PC-3 (cell line): ENCODE measurements around the gene CNTNAP5. TPM values are rescaled to one million over a fixed set of nuclear protein-coding genes. Genes with fewer than 3 reads are reported as not detected.

Experiments
- ATAC-seq: fragments of 200-7000 bp; cut with Tn5 transposase; 2 replicates; pipeline ENCODE4 v1.9.1; 2020; ENCODE audit warnings: mild to moderate bottlenecking, moderate library complexity
- BruUV-seq: library from RNA; stranded (reverse); fragments of 400-500 nt; replicated peaks from 2 replicates; lab custom pipeline; 2021; lab: Mats Ljungman, UMichigan
- CTCF ChIA-PET: fragments of 300-600 bp; sonication (Branson Sonifier 250); formaldehyde crosslinking; loops from one replicate; lab custom pipeline; 2022; ENCODE audit warnings: antibody characterized with exemption; lab: Charles Lee
- POLR2A ChIA-PET: fragments of 300-600 bp; sonication (Branson Sonifier 250); formaldehyde crosslinking; loops from one replicate; lab custom pipeline; 2022; ENCODE audit warnings: antibody characterized with exemption; ENCODE audit not compliant: unreplicated experiment; lab: Charles Lee
- DNase-seq: peaks from one replicate; pipeline ENCODE4 v3.0.0-alpha.2; 2015
- H2AFZ ChIP-seq: fragments of 300-600 bp; sonication (generic); 2 replicates; pipeline ENCODE4 v1.6.0; 2016; ENCODE audit warnings: antibody characterized with exemption, low read length
- H3F3A ChIP-seq: fragments of 300-600 bp; sonication (generic); one replicate; pipeline ENCODE4 v1.6.0; 2017; ENCODE audit warnings: antibody characterized with exemption, low read length, control low read depth, mild to moderate bottlenecking; ENCODE audit not compliant: unreplicated experiment
- H3K27ac ChIP-seq: fragments of 300-600 bp; sonication (generic); 2 replicates; pipeline ENCODE4 v1.5.1; 2016; ENCODE audit warnings: mild to moderate bottlenecking, low read length
- H3K27me3 ChIP-seq: fragments of 300-600 bp; sonication (generic); 2 replicates; pipeline ENCODE4 v1.6.1; 2016; ENCODE audit warnings: low read length, mixed read lengths
- H3K36me3 ChIP-seq: fragments of 300-600 bp; sonication (generic); 2 replicates; pipeline ENCODE4 v1.6.1; 2016; ENCODE audit warnings: low read depth, mixed run types, low read length, mixed read lengths
- H3K4me1 ChIP-seq: fragments of 300-600 bp; sonication (generic); 2 replicates; pipeline ENCODE4 v1.5.1; 2016; ENCODE audit warnings: low read length; ENCODE audit not compliant: insufficient read depth
- H3K4me2 ChIP-seq: fragments of 300-600 bp; sonication (generic); 2 replicates; pipeline ENCODE4 v1.6.0; 2016; ENCODE audit warnings: low read length
- H3K4me3 ChIP-seq: fragments of 300-600 bp; sonication (generic); 2 replicates; pipeline ENCODE4 v1.5.1; 2016; ENCODE audit warnings: mild to moderate bottlenecking, low read length, mixed read lengths
- H3K79me2 ChIP-seq: fragments of 300-600 bp; sonication (generic); 2 replicates; pipeline ENCODE4 v1.6.1; 2017; ENCODE audit warnings: low read length, mixed read lengths
- H3K9ac ChIP-seq: fragments of 300-600 bp; sonication (generic); 2 replicates; pipeline ENCODE4 v1.6.0; 2016; ENCODE audit warnings: mild to moderate bottlenecking, low read length
- H3K9me2 ChIP-seq: fragments of 300-600 bp; sonication (generic); replicated peaks from 2 replicates; pipeline ENCODE4 v1.6.1; 2016; ENCODE audit warnings: mixed run types, low read length, mixed read lengths
- H3K9me3 ChIP-seq: fragments of 300-600 bp; sonication (generic); 2 replicates; pipeline ENCODE4 v1.6.1; 2016; ENCODE audit warnings: low read length, mixed read lengths
- H4K20me1 ChIP-seq: fragments of 300-600 bp; sonication (generic); 2 replicates; pipeline ENCODE4 v1.6.1; 2016; ENCODE audit warnings: low read length, mixed read lengths
- EZH2 ChIP-seq: fragments of 300-600 bp; sonication (generic); IDR thresholded peaks from one replicate; pipeline ENCODE4 v1.6.1; 2017; ENCODE audit warnings: antibody characterized with exemption, mild to moderate bottlenecking, low read length; ENCODE audit not compliant: unreplicated experiment
- EZH2phosphoT487 ChIP-seq: fragments of 300-600 bp; sonication (generic); IDR thresholded peaks from 2 replicates; pipeline ENCODE4 v1.6.1; 2018; ENCODE audit warnings: mild to moderate bottlenecking, antibody characterized with exemption, low read length, borderline replicate concordance
- intact Hi-C: fragments of 100-400 bp; cut with micrococcal nuclease; formaldehyde crosslinking; loops from 2 replicates; pipeline ENCODE4 v1.9.0; 2023
- total RNA-seq: library from RNA; depleted of rRNA; stranded (reverse); fragments of >200 nt; gene quantifications from 2 replicates; pipeline ENCODE4 v1.2.3, GENCODE V29; 2014
- TF ChIP-seq, protein P1 (sequence below): fragments of 300-600 bp; sonication (generic); conservative IDR thresholded peaks from 2 replicates; pipeline ENCODE4 v1.5.1; 2017; ENCODE audit warnings: antibody characterized with exemption, low read depth, mild to moderate bottlenecking, low read length

CNTNAP5 gene
- total RNA-seq, 1 experiment from 2014 or later: not detected

DNA sequence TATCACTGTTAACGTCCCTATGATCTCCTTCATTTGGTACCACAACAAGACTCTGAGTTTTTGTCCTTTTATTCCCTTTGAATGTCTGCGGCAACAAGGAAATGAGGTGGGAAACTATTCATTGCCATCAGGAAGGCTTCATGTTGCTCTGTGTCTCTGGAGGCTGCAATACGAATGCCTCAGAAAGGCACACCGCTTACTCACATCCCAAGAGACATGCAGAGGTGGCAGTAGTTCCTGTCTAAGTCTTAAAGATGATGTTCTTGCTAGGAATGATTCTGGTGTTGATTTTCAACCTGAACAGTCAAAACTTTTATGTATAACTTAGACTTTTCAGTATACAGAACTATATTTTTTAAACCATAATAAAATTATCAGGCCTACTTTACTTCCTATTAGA is 24.0 kb downstream of the CNTNAP5 start:
- H3F3A ChIP-seq: no peaks in the 10 kb centered on the region
- H3K4me3 ChIP-seq: no peak overlapping the region
- H3K9me3 ChIP-seq: no peaks in the 10 kb centered on the region
- TF ChIP-seq EZH2 (no peak), EZH2phosphoT487 (no peak)
- TF ChIP-seq, protein P1, sequence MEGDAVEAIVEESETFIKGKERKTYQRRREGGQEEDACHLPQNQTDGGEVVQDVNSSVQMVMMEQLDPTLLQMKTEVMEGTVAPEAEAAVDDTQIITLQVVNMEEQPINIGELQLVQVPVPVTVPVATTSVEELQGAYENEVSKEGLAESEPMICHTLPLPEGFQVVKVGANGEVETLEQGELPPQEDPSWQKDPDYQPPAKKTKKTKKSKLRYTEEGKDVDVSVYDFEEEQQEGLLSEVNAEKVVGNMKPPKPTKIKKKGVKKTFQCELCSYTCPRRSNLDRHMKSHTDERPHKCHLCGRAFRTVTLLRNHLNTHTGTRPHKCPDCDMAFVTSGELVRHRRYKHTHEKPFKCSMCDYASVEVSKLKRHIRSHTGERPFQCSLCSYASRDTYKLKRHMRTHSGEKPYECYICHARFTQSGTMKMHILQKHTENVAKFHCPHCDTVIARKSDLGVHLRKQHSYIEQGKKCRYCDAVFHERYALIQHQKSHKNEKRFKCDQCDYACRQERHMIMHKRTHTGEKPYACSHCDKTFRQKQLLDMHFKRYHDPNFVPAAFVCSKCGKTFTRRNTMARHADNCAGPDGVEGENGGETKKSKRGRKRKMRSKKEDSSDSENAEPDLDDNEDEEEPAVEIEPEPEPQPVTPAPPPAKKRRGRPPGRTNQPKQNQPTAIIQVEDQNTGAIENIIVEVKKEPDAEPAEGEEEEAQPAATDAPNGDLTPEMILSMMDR: no peak
- intact Hi-C loops: no loop called here
- BruUV-seq: no TSS peak
- DNase-seq (no peak), ATAC-seq (no peak)
- no peak overlapping the region for H3K4me2 ChIP-seq
- H3K4me1 ChIP-seq: no peaks in the 10 kb centered on the region
- H3K9ac ChIP-seq: no peak overlapping the region
- no peaks in the 10 kb centered on the region for H4K20me1 ChIP-seq
- POLR2A ChIA-PET: no interaction called here
- H3K79me2 ChIP-seq: no peaks in the 10 kb centered on the region
- H2AFZ ChIP-seq: no peak overlapping the region
- H3K27ac ChIP-seq: no peak overlapping the region
- no peaks in the 10 kb centered on the region for H3K36me3 ChIP-seq
- CTCF ChIA-PET: no interaction called here
- no peaks in the 10 kb centered on the region for H3K27me3 ChIP-seq
- no peaks in the 10 kb centered on the region for H3K9me2 ChIP-seq

DNA sequence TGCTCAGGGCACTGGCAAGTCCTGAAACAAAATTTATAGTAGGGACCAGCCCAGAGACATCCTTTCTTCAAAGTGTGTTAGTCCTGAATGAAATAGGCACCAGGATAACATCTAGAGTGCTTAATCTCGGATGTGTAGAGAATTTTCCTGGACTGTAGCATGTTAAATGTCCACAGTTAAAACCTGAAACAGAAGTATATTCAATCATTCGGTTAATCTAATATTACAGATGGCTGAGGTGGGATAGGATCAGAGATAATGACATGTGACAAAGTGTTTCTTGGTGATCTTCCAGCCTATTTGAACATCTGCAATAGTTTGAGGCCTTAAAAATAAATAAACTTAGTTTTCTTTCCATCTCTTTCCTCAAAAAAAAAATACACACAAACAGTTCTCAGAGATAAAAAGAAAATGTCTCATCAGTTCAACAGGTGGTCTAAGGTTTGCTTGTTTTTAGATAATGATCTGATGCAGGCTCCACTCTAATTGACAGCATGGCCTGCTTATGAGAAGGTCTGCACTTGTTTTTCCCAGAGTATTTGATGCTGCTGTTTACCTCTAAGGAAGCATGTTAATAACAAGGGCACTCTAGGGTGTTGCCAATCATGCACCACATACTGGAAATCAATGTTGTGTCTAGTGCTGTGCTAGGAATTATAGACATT is 25.9 kb downstream of the CNTNAP5 start:
- BruUV-seq: no TSS peak
- intact Hi-C loops: no loop called here

DNA sequence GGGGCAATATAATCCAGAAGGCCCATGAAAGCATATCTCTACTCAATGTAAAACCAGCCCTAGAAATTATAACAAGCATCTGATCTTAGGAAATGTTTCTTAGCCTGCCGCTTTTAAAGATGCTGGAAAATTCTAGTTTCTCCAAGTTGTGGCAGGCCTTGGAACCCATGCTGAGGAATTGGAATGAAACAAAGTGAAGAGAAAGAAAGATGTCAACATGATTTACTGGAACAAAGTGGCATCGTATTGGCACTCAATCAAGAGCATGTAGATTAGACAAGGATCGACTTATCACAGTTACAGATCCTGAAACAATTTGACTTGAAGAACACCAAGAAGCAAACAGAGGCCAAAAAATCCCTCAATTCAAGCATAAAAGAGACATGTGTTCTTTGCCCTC is 28.7 kb downstream of the CNTNAP5 start:
- no peak overlapping the region for H3K4me3 ChIP-seq
- POLR2A ChIA-PET: no interaction called here
- intact Hi-C loops: no loop called here
- DNase-seq: no peak
- no peaks in the 10 kb centered on the region for H3K79me2 ChIP-seq
- CTCF ChIA-PET: no interaction called here
- H3K27me3 ChIP-seq: peaks cover 4% of the 10 kb centered on the region; the same call in 1 of the 2 replicates
- no TSS peak for BruUV-seq
- no peaks in the 10 kb centered on the region for H3F3A ChIP-seq
- H3K4me2 ChIP-seq: no peak overlapping the region
- ATAC-seq: no peak
- no peaks in the 10 kb centered on the region for H3K36me3 ChIP-seq
- H4K20me1 ChIP-seq: no peaks in the 10 kb centered on the region
- TF ChIP-seq, protein P1: no peak
- TF ChIP-seq EZH2 (no peak), EZH2phosphoT487 (no peak)
- H2AFZ ChIP-seq: no peak overlapping the region
- H3K9me3 ChIP-seq: no peaks in the 10 kb centered on the region
- no peak overlapping the region for H3K27ac ChIP-seq
- no peaks in the 10 kb centered on the region for H3K4me1 ChIP-seq
- H3K9me2 ChIP-seq: no peaks in the 10 kb centered on the region
- H3K9ac ChIP-seq: no peak overlapping the region

More for the DNA sequence above, 25.9 kb downstream of the CNTNAP5 start:
- Histone ChIP-seq H3K4me3 (no peak overlapping the region), H3K27me3 (no peaks in the 10 kb centered on the region), H3K4me2 (no peak overlapping the region), H3K9me2 (no peaks in the 10 kb centered on the region), H3K9ac (no peak overlapping the region), H3K36me3 (no peaks in the 10 kb centered on the region), H3K27ac (no peak overlapping the region), H3K9me3 (no peaks in the 10 kb centered on the region), H4K20me1 (no peaks in the 10 kb centered on the region), H3K4me1 (no peaks in the 10 kb centered on the region), H3F3A (no peaks in the 10 kb centered on the region), H3K79me2 (no peaks in the 10 kb centered on the region), H2AFZ (no peak overlapping the region)
- ChIA-PET POLR2A (no interaction called here), CTCF (no interaction called here)
- no peak for TF ChIP-seq EZH2phosphoT487
- TF ChIP-seq, protein P1: no peak
- no peak for TF ChIP-seq EZH2
- DNase-seq (no peak), ATAC-seq (no peak)
